GOT3 (cell line): ENCODE data around the gene TMEM129.
"Not testable (repeated sequence)": the region's sequence is repeated elsewhere in the genome, so short reads cannot be mapped to it uniquely, and the experiment has no call there.

Experiments used
- DNase-seq: peaks from one replicate; lab custom pipeline; 2025; ENCODE audit warnings: mixed read lengths; lab: John Stamatoyannopoulos, UW

Gene TMEM129

GRCh38 chr4:1695913-1696312 is 25.2 kb downstream of the TMEM129 start:
- no peak for DNase-seq

GRCh38 chr4:1693131-1693896 is 27.8 kb downstream of the TMEM129 start:
- no peak for DNase-seq

GRCh38 chr4:1691737-1692373 is 29.3 kb downstream of the TMEM129 start:
- no peak for DNase-seq

GRCh38 chr4:1690698-1691097 is 30.4 kb downstream of the TMEM129 start:
- no peak for DNase-seq

GRCh38 chr4:1686440-1687036 is 34.6 kb downstream of the TMEM129 start:
- no peak for DNase-seq

- DNase-seq = no peak
These were observed 35.6 kb downstream of the TMEM129 start for GRCh38 chr4:1685235-1686150.

GRCh38 chr4:1684506-1685234 is 36.5 kb downstream of the TMEM129 start:
- no peak for DNase-seq

- peak; percentile 83 for DNase-seq
These were observed 37.2 kb downstream of the TMEM129 start, which contains the start of gene FAM53A for GRCh38 chr4:1683736-1684505. FAM53A (minus strand) TSS chr4:1684313; CDS start chr4:1668741, 15,572 bp downstream.

GRCh38 chr4:1683261-1683735 is 37.8 kb downstream of the TMEM129 start:
- DNase-seq = no peak

- no peak for DNase-seq
These were observed 38.3 kb downstream of the TMEM129 start for GRCh38 chr4:1682860-1683259.

- DNase-seq = no peak
These were observed 42.9 kb downstream of the TMEM129 start for GRCh38 chr4:1678244-1678643.

- DNase-seq = no peak
These were observed 44.3 kb downstream of the TMEM129 start for GRCh38 chr4:1676605-1677525.

GRCh38 chr4:1675802-1676137 is 45.4 kb downstream of the TMEM129 start:
- no peak for DNase-seq

GRCh38 chr4:1675136-1675801 is 45.9 kb downstream of the TMEM129 start:
- no peak for DNase-seq

GRCh38 chr4:1674682-1675081 is 46.4 kb downstream of the TMEM129 start:
- DNase-seq = no peak

- DNase-seq = no peak
These were observed 47.5 kb downstream of the TMEM129 start for GRCh38 chr4:1673671-1674070.

- not testable (repeated sequence) for DNase-seq
These were observed 50.1 kb downstream of the TMEM129 start for GRCh38 chr4:1671011-1671410.

- DNase-seq = no peak
These were observed 50.8 kb downstream of the TMEM129 start for GRCh38 chr4:1670279-1670678.

GRCh38 chr4:1669850-1670249 is 51.3 kb downstream of the TMEM129 start:
- DNase-seq = no peak
